DOHH2 (cell line): ENCODE results near the gene FLT3.

ENCODE experiments used
- CTCF ChIP-seq: fragments of 200-600 bp; sonication (generic); IDR thresholded peaks from one replicate; pipeline ENCODE4 v1.5.1; 2014; ENCODE audit warnings: antibody characterized with exemption, mild to moderate bottlenecking, low read depth, low read length; ENCODE audit not compliant: poor library complexity, severe bottlenecking
- EZH2phosphoT487 ChIP-seq: fragments of 200-600 bp; sonication (generic); IDR thresholded peaks from 2 replicates; pipeline ENCODE4 v1.6.1; 2017; ENCODE audit warnings: borderline replicate concordance, mild to moderate bottlenecking, antibody characterized with exemption, low read length, moderate library complexity, mixed read lengths

GRCh38 chr13:28055357-28055756, 45.0 kb downstream of the FLT3 start:
- TF ChIP-seq CTCF (no peak), EZH2phosphoT487 (no peak)
